MM.1S (cell line): ENCODE data around the gene RHBDL1.

Experiments used
- EZH2 ChIP-seq: fragments of 300-600 bp; sonication (generic); optimal IDR thresholded peaks from 2 replicates; pipeline ENCODE3; 2017; ENCODE audit warnings: low read depth, mild to moderate bottlenecking, antibody characterized with exemption, low read length, mixed read lengths
- EZH2phosphoT487 ChIP-seq: fragments of 300-600 bp; sonication (generic); IDR thresholded peaks from 2 replicates; pipeline ENCODE4 v1.6.1; 2018; ENCODE audit warnings: antibody characterized with exemption, low read length
- TF ChIP-seq, protein P1 (sequence below): fragments of 300-600 bp; sonication (generic); IDR thresholded peaks from 2 replicates; pipeline ENCODE4 v1.5.1; 2016; ENCODE audit warnings: antibody characterized with exemption, low read length, mixed read lengths

DNA sequence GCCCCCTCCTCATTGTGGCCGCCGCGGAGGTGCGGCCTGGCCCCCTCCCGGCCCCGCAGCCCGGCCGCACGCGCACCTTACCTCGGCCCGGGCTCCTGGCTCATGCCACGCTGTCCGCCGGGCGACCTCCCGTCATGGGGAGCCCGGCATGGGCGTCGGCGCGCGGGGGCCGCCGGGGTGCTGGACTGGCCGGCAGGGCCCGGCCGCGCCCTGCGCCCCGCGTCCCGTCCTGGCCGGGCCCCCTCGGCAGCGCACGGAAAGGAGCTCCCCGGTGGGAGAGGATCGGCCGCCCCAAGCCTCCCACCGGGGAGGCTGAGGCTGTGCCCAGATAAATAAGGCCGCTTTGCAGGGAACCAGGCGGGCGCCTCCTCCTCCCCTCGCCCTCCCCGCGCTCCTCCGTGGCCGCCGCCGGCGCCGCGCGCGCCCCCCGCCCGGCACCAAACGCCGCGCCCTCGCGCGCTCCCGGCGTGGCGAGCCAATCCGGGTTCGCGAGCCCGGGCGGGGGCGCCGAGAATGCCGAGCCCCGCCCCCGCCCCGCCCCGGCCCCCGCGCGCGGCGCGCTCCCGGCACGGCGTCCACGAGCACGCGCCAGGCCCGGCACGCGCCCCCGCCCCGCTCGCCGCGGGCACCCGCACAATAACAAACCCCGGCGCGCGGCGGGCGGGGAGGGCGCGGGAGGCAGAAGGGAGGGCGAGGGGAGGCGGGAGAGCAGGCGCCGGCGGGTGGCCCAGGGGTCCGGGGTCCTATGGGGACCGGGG is 30.1 kb downstream of the RHBDL1 start, which contains the start of gene FBXL16:
- TF ChIP-seq, protein P1, sequence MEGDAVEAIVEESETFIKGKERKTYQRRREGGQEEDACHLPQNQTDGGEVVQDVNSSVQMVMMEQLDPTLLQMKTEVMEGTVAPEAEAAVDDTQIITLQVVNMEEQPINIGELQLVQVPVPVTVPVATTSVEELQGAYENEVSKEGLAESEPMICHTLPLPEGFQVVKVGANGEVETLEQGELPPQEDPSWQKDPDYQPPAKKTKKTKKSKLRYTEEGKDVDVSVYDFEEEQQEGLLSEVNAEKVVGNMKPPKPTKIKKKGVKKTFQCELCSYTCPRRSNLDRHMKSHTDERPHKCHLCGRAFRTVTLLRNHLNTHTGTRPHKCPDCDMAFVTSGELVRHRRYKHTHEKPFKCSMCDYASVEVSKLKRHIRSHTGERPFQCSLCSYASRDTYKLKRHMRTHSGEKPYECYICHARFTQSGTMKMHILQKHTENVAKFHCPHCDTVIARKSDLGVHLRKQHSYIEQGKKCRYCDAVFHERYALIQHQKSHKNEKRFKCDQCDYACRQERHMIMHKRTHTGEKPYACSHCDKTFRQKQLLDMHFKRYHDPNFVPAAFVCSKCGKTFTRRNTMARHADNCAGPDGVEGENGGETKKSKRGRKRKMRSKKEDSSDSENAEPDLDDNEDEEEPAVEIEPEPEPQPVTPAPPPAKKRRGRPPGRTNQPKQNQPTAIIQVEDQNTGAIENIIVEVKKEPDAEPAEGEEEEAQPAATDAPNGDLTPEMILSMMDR, result no peak
- no peak for TF ChIP-seq EZH2
- TF ChIP-seq EZH2phosphoT487, result no peak
